ENCODE results near the gene HLF.

DNA sequence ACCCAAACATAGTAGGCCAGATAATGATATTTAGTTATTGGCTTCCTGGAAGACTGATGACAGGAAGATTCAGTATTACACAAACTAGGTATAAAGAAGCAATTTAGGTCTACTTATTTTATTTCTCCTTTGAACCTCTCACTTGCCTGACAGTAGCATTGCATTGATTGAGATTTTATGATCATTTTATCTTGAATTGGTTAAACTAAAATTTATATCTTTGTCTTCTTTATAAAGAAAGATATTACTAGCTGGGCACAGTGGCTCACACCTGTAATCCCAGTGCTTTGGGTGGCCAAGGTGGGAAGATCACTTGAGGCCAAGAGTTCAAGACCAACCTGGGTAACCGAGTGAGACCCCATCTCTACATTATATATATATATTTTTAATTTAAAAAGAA lies 14.4 kb downstream of the HLF start:
- TF ChIP-seq, protein P1, sequence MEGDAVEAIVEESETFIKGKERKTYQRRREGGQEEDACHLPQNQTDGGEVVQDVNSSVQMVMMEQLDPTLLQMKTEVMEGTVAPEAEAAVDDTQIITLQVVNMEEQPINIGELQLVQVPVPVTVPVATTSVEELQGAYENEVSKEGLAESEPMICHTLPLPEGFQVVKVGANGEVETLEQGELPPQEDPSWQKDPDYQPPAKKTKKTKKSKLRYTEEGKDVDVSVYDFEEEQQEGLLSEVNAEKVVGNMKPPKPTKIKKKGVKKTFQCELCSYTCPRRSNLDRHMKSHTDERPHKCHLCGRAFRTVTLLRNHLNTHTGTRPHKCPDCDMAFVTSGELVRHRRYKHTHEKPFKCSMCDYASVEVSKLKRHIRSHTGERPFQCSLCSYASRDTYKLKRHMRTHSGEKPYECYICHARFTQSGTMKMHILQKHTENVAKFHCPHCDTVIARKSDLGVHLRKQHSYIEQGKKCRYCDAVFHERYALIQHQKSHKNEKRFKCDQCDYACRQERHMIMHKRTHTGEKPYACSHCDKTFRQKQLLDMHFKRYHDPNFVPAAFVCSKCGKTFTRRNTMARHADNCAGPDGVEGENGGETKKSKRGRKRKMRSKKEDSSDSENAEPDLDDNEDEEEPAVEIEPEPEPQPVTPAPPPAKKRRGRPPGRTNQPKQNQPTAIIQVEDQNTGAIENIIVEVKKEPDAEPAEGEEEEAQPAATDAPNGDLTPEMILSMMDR (IDR thresholded peaks at IDR 0.05): no peak
- TF ChIP-seq POLR2AphosphoS5 (IDR thresholded peaks at IDR 0.05) (no peak), POLR2A (IDR thresholded peaks at IDR 0.05; ENCODE audit: low read depth) (no peak), EP300 (IDR thresholded peaks at IDR 0.05) (no peak)
